Activated CD4-positive, alpha-beta memory T cell treated with anti-CD3 and anti-CD28 coated beads for 36 hours (primary cell): ENCODE data around the gene COL6A1. TPM values are rescaled to one million over a fixed set of nuclear protein-coding genes. Genes with fewer than 3 reads are reported as not detected.

Experiments
- CTCF ChIA-PET: fragments of 350-600 bp; sonication (Branson Sonifier 250); formaldehyde crosslinking; loops from one replicate; lab custom pipeline; 2021; ENCODE audit warnings: antibody characterized with exemption, inconsistent platforms; lab: Charles Lee
- POLR2A ChIA-PET: fragments of 350-600 bp; sonication (Branson Sonifier 250); formaldehyde crosslinking; loops from one replicate; lab custom pipeline; 2021; ENCODE audit warnings: antibody characterized with exemption; lab: Charles Lee
- DNase-seq: peaks from one replicate; pipeline ENCODE4 v3.0.0-alpha.2; 2020
- H3K27ac Mint-ChIP-seq: one replicate; pipeline ENCODE4 v1.8.0; 2021; ENCODE audit warnings: mixed read lengths
- H3K27me3 Mint-ChIP-seq: one replicate; pipeline ENCODE4 v1.8.0; 2021; ENCODE audit warnings: mixed read lengths
- H3K36me3 Mint-ChIP-seq: one replicate; pipeline ENCODE4 v1.8.0; 2021; ENCODE audit warnings: mixed read lengths
- H3K4me1 Mint-ChIP-seq: one replicate; pipeline ENCODE4 v1.8.0; 2021; ENCODE audit warnings: low read depth, mixed read lengths
- H3K4me3 Mint-ChIP-seq: one replicate; pipeline ENCODE4 v1.8.0; 2021; ENCODE audit warnings: mild to moderate bottlenecking, mixed read lengths
- H3K9me3 Mint-ChIP-seq: one replicate; pipeline ENCODE4 v1.8.0; 2021; ENCODE audit warnings: mixed read lengths
- intact Hi-C: fragments of 100-400 bp; cut with micrococcal nuclease; formaldehyde crosslinking; loops from one replicate; pipeline ENCODE4 v1.15.1; 2023
- total RNA-seq, 2 experiments: library from RNA; stranded (reverse); gene quantifications; one replicate each; pipeline ENCODE4 v1.2.3, GENCODE V29; 2021

Gene COL6A1
- total RNA-seq, 2 experiments from 2014 or later = 0.39 to 0.40 TPM

DNA sequence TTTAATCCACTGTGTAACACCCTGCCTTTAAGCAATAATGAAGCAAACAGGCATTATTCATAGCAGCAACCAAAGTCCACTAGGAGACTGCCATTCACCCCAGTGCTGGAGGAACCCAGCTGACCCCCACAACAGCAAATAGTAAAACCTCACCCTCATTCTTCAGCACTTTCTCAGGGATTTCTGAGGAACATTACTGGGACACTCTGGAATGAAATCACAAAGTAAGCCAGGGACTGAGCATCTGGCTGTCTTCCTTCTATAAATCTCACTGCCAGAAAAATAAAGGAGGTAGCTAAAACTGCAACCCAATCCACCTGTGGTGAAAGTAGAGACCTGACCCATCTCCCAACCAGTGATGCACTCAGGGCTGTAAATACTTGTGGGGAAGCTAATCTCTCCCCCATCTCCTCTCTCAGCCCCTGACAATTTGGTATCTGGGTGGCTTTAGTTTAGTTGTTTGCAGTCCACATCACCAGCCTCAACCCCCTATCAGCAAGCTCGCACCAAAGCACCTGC, 47.1 kb downstream of the COL6A1 start:
- intact Hi-C loops = no loop called here

GRCh38 chr21:46029186-46029924, 47.8 kb downstream of the COL6A1 start:
- peaks cover 12% of the 10 kb centered on the region for H3K9me3 Mint-ChIP-seq
- POLR2A ChIA-PET = no interaction called here

More for the DNA sequence above, 47.1 kb downstream of the COL6A1 start:
- Mint-ChIP-seq H3K27me3 (peaks cover 14% of the 10 kb centered on the region), H3K4me3 (no peak overlapping the region), H3K36me3 (no peaks in the 10 kb centered on the region), H3K9me3 (peaks cover 12% of the 10 kb centered on the region), H3K27ac (no peak overlapping the region), H3K4me1 (no peaks in the 10 kb centered on the region)
- POLR2A ChIA-PET = no interaction called here
- CTCF ChIA-PET = no interaction called here
- DNase-seq = no peak

DNA sequence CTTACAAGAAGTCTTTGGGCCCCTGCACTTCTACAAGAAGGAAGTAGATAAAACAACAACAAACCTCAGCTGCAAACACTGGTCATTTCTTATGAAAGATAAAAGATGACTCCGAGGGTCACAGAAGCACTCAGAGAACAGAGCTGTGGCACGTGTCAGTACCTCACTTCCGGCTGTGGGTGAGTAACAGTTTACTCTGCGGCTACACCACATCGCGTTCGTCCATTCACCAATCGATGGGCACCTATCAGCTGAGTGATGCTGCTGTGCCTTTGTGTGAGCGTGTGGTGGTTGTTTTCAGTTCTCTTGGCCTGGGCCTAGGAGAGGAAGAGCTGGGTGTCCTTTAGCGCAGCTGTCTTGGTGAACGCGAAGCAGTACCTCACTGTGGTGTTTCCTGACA, 49.9 kb downstream of the COL6A1 start:
- H3K9me3 Mint-ChIP-seq = peaks cover 12% of the 10 kb centered on the region
- ChIA-PET POLR2A (no interaction called here), CTCF (interaction anchor here (0.6 kb wide), 1 partner anchor 17 kb away, joined by 3 read pairs; no protein-coding TSS in a partner anchor)
- H3K36me3 Mint-ChIP-seq = no peaks in the 10 kb centered on the region
- no peak overlapping the region for H3K4me3 Mint-ChIP-seq
- no peak for DNase-seq
- H3K27me3 Mint-ChIP-seq = peaks cover 8% of the 10 kb centered on the region
- intact Hi-C loops = no loop called here
- H3K4me1 Mint-ChIP-seq = no peaks in the 10 kb centered on the region
- no peak overlapping the region for H3K27ac Mint-ChIP-seq

More at GRCh38 chr21:46029186-46029924, 47.8 kb downstream of the COL6A1 start:
- intact Hi-C loops = no loop called here
- DNase-seq = no peak
- peaks cover 14% of the 10 kb centered on the region for H3K27me3 Mint-ChIP-seq
- H3K4me3 Mint-ChIP-seq = no peak overlapping the region
- CTCF ChIA-PET = no interaction called here
- no peak overlapping the region for H3K27ac Mint-ChIP-seq
- no peaks in the 10 kb centered on the region for H3K36me3 Mint-ChIP-seq
- no peaks in the 10 kb centered on the region for H3K4me1 Mint-ChIP-seq

GRCh38 chr21:46032100-46032499, 50.5 kb downstream of the COL6A1 start:
- no peak overlapping the region for H3K27ac Mint-ChIP-seq
- no peaks in the 10 kb centered on the region for H3K4me1 Mint-ChIP-seq
- H3K4me3 Mint-ChIP-seq = no peak overlapping the region
- no peak for DNase-seq
- POLR2A ChIA-PET = interaction anchor here (0.6 kb wide), 1 partner anchor 74 kb away, joined by 3 read pairs; no protein-coding TSS in a partner anchor
- no peaks in the 10 kb centered on the region for H3K36me3 Mint-ChIP-seq
- H3K27me3 Mint-ChIP-seq = peaks cover 8% of the 10 kb centered on the region
- H3K9me3 Mint-ChIP-seq = peaks cover 12% of the 10 kb centered on the region
- intact Hi-C loops = no loop called here
- CTCF ChIA-PET = no interaction called here

GRCh38 chr21:46033410-46034400, 52.1 kb downstream of the COL6A1 start:
- Mint-ChIP-seq H3K27me3 (peaks cover 6% of the 10 kb centered on the region), H3K4me3 (no peak overlapping the region), H3K36me3 (no peaks in the 10 kb centered on the region), H3K9me3 (peaks cover 12% of the 10 kb centered on the region), H3K27ac (no peak overlapping the region), H3K4me1 (no peaks in the 10 kb centered on the region)
- CTCF ChIA-PET = no interaction called here
- POLR2A ChIA-PET = no interaction called here
- intact Hi-C loops = no loop called here
- DNase-seq = no peak

GRCh38 chr21:46035809-46036695, 54.5 kb downstream of the COL6A1 start:
- no peaks in the 10 kb centered on the region for H3K4me1 Mint-ChIP-seq
- intact Hi-C loops = no loop called here
- no peaks in the 10 kb centered on the region for H3K36me3 Mint-ChIP-seq
- peaks cover 1% of the 10 kb centered on the region for H3K27me3 Mint-ChIP-seq
- ChIA-PET CTCF (no interaction called here), POLR2A (no interaction called here)
- H3K27ac Mint-ChIP-seq = no peak overlapping the region
- H3K4me3 Mint-ChIP-seq = no peak overlapping the region
- no peak for DNase-seq
- no peaks in the 10 kb centered on the region for H3K9me3 Mint-ChIP-seq

GRCh38 chr21:46036696-46037330, 55.2 kb downstream of the COL6A1 start:
- Mint-ChIP-seq H3K9me3 (no peaks in the 10 kb centered on the region), H3K4me1 (no peaks in the 10 kb centered on the region), H3K27ac (no peak overlapping the region), H3K4me3 (no peak overlapping the region), H3K27me3 (peaks cover under 1% of the 10 kb centered on the region), H3K36me3 (no peaks in the 10 kb centered on the region)
- no peak for DNase-seq
- ChIA-PET CTCF (no interaction called here), POLR2A (no interaction called here)
- intact Hi-C loops = no loop called here

DNA sequence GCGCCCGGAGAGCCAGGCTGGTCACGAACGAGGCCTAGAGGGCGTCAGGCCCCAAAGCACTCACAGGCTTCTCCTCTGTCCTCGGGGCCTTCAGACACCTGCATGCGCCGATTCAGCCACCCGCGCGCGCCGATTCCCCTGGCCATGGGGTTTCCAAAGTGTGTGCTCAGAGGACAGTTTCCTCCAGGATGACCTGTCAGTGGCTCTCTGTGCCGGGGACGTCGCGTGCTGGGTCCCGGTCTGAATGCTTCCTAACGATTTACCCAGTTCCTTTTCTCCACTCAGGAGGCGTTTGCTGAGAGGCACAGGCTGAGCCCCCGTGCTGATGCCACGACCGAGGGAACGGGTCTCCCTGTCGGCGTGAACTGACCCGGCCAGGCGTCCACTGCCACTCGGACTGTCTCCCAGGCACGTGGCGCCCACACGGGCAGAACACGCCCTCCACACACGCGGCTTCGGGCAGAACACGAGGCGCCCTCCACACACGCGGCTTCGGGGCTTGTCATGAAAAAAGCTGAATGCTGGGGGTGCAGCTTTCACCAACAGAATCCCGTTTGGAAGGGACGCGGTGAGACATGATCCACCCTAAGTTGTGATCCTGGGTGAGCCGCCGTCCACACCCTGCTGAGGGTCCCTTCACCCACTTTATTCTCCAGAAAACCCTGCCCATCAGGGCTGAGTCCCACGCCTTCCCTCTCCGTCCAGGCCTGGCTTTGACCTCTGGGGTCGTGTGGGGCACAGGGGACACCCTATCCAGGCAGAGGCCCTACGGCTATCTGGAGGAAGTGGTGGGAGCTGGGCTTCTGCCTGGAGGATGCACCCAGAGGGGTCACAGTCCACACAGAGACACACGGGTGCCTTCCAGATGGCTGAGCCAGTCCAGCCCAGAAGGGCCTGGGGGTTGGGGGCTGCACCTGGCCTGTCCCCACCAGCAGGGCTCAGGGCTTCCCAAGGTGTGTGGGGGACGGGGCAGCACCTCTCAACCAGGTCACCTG, 56.1 kb downstream of the COL6A1 start:
- H3K9me3 Mint-ChIP-seq = no peaks in the 10 kb centered on the region
- DNase-seq = no peak
- ChIA-PET POLR2A (no interaction called here), CTCF (no interaction called here)
- H3K27me3 Mint-ChIP-seq = peaks cover 2% of the 10 kb centered on the region
- H3K4me1 Mint-ChIP-seq = no peaks in the 10 kb centered on the region
- no peak overlapping the region for H3K27ac Mint-ChIP-seq
- no peaks in the 10 kb centered on the region for H3K36me3 Mint-ChIP-seq
- H3K4me3 Mint-ChIP-seq = no peak overlapping the region
- intact Hi-C loops = no loop called here

DNA sequence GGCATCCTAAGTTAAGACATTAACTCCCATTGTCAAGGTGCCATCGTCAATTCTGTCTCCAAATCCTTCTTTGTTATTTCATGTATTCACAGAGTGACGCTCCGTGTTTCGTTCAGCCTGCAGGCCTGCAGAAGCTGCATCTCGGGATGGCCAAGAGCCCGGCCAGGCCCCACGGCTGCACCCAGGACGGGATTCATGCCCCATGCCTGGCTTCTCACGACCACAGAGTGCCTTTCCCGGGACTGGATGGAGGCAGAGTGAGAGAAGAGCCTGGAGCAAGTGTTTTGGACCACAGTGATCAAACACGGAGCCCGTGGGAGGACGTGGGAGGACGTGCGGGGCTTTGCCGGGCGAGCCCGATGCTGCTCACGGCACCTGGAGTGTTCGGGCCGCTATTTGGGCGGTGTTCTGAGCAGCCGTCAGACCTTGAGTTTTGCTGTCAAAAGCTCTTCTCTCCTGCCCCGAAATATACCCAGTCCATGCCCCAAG, 56.8 kb downstream of the COL6A1 start:
- H3K27me3 Mint-ChIP-seq = peaks cover 2% of the 10 kb centered on the region
- H3K36me3 Mint-ChIP-seq = no peaks in the 10 kb centered on the region

GRCh38 chr21:46038871-46039397, 57.4 kb downstream of the COL6A1 start:
- Mint-ChIP-seq H3K36me3 (no peaks in the 10 kb centered on the region), H3K27ac (no peak overlapping the region), H3K9me3 (no peaks in the 10 kb centered on the region), H3K27me3 (peaks cover 2% of the 10 kb centered on the region), H3K4me3 (no peak overlapping the region), H3K4me1 (no peaks in the 10 kb centered on the region)
- ChIA-PET CTCF (no interaction called here), POLR2A (no interaction called here)
- no peak for DNase-seq
- intact Hi-C loops = no loop called here

More for the DNA sequence above, 56.8 kb downstream of the COL6A1 start:
- POLR2A ChIA-PET = no interaction called here
- CTCF ChIA-PET = no interaction called here
- Mint-ChIP-seq H3K27ac (no peak overlapping the region), H3K4me3 (no peak overlapping the region), H3K4me1 (no peaks in the 10 kb centered on the region), H3K9me3 (no peaks in the 10 kb centered on the region)
- DNase-seq = no peak
- intact Hi-C loops = no loop called here
